RWPE1 (cell line): Measurements from ENCODE around the gene ZNF598.

Source experiments
- CTCF ChIA-PET: fragments of 350-600 bp; sonication (Branson Sonifier 250); formaldehyde crosslinking; extraction: SDS; loops from one replicate; lab custom pipeline; 2021; lab: Yijun Ruan, JAX
- POLR2A ChIA-PET: fragments of 400-600 bp; formaldehyde crosslinking; extraction: SDS; loops from one replicate; lab custom pipeline; 2020; ENCODE audit warnings: antibody characterized with exemption; ENCODE audit not compliant: low non-redundant PET; lab: Yijun Ruan, JAX
- DNase-seq: peaks from one replicate; pipeline ENCODE4 v3.0.0; 2012; ENCODE audit warnings: low spot score
- H3K27ac ChIP-seq: fragments of 450-650 bp; 2 replicates; pipeline ENCODE4 v1.5.1; 2017
- TF ChIP-seq, protein P1 (sequence below): fragments of 450-650 bp; conservative IDR thresholded peaks from 2 replicates; pipeline ENCODE4 v1.5.1; 2017; ENCODE audit warnings: low read depth, mild to moderate bottlenecking

ZNF598 gene

DNA sequence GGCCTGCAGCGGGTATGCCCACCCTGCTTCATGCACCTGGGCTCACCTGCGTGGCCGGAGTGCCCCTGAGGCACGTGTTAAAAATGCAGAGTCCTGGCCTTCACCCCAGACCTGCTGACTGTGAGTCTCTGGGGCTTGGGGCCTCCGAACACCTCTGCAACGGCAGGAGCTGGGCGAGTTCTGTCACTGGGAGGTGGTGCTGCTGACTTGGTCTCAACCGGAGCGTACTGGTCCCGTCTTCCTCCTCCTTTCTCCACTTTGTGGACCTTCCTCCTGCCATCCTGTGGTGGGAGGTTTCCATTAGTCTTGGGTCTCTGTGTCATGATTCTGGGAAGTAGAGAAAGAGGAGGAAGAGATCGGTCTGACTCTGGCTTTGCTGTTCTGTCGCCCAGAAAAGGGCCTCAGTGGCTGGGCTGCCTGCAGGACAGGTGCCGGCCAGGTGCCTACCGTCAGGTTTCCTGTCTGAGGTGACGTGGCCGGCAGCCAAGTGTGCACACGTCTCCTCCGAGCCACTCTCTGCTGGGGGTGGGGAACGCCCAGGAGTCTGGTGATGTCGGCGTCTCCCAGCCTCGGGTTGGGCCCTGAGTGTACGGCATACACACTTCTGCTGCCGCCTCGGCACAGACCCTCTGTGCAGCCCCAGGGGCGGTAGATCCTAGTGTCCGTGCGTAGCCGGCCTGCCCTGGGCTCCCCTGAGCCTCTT lies 45.1 kb upstream of the ZNF598 start:
- no peak for DNase-seq
- ChIA-PET POLR2A (no interaction called here), CTCF (interaction anchor here (0.6 to 1.4 kb wide), 3 partner anchors 32 to 670 kb away, joined by 3 to 4 read pairs (median 3); no protein-coding TSS in a partner anchor)
- TF ChIP-seq, protein P1, sequence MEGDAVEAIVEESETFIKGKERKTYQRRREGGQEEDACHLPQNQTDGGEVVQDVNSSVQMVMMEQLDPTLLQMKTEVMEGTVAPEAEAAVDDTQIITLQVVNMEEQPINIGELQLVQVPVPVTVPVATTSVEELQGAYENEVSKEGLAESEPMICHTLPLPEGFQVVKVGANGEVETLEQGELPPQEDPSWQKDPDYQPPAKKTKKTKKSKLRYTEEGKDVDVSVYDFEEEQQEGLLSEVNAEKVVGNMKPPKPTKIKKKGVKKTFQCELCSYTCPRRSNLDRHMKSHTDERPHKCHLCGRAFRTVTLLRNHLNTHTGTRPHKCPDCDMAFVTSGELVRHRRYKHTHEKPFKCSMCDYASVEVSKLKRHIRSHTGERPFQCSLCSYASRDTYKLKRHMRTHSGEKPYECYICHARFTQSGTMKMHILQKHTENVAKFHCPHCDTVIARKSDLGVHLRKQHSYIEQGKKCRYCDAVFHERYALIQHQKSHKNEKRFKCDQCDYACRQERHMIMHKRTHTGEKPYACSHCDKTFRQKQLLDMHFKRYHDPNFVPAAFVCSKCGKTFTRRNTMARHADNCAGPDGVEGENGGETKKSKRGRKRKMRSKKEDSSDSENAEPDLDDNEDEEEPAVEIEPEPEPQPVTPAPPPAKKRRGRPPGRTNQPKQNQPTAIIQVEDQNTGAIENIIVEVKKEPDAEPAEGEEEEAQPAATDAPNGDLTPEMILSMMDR = no peak
- H3K27ac ChIP-seq = peak overlapping the region; percentile 11; the same call in 1 of the 2 replicates

DNA sequence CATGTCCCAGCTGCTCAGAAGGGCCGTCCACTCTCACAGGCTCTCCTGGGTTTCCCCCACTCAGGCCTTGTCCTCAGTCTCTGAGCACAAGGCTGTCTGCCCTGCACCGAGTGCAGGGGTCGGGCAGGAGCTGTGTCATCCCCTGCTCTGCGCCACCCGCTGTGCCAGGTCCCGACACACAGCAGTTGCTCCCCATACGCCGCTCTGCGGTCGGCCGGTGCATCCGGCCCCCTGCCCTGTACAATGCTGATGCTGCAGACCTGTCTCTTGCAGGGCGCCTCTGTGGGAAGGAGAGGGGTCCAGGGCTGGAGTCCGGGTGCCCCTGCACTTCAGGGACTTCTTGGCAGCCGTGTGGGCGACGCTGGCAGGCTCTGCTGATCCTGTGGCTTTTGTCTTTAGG lies 44.3 kb upstream of the ZNF598 start:
- no peak overlapping the region for H3K27ac ChIP-seq
- TF ChIP-seq, protein P1 = no peak
- POLR2A ChIA-PET = no interaction called here
- DNase-seq = no peak
- CTCF ChIA-PET = no interaction called here

DNA sequence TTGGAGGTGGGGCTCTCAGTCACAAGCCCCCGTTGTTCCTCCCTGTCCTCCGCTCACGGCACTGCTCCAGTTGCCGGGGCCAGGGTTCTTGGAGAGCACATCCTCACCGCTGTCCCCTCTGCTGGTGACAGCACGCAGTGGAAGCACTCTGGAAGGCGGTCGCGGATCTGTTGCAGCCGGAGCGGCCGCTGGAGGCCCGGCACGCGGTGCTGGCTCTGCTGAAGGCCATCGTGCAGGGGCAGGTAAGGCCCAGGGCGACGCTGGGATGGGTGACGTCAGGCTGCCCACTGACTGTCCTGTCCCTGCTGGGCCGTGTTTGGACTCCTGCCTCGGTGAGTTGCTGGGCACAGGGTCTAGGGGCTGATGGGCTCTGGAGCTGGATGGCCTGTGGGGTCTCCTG lies 43.6 kb upstream of the ZNF598 start:
- DNase-seq = no peak
- TF ChIP-seq, protein P1 = no peak
- no peak overlapping the region for H3K27ac ChIP-seq
- ChIA-PET POLR2A (no interaction called here), CTCF (no interaction called here)

DNA sequence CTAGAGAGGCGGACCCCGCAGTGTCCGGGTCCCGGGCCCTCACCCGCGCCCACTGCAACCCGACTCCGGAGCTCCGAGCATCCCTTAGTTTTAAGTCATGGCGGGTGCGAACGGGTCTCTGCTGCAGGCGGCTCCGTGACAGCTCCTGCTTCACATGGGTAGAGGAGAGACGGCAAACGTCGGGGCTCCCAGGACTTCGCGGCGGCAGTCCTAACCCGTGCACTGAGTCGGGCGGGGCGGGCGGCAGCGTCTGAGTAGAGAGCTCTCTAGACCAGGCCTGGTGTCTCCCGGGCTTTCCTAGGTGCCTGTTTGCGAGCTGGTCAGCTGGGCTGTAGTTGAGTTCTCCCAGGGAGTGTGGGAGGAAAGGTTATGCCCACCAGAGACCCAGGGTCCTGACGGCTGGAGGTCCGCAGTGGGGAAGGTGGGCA lies 38.5 kb upstream of the ZNF598 start:
- TF ChIP-seq, protein P1 = no peak
- DNase-seq = no peak
- peak overlapping the region; percentile 79 for H3K27ac ChIP-seq
- ChIA-PET CTCF (interaction anchor here (0.6 to 1.5 kb wide), 5 partner anchors 13 to 93 kb away, joined by 3 to 7 read pairs (median 3); no protein-coding TSS in a partner anchor), POLR2A (interaction anchor here (1.2 kb wide), 1 partner anchor 39 kb away, joined by 3 read pairs; no protein-coding TSS in a partner anchor)

DNA sequence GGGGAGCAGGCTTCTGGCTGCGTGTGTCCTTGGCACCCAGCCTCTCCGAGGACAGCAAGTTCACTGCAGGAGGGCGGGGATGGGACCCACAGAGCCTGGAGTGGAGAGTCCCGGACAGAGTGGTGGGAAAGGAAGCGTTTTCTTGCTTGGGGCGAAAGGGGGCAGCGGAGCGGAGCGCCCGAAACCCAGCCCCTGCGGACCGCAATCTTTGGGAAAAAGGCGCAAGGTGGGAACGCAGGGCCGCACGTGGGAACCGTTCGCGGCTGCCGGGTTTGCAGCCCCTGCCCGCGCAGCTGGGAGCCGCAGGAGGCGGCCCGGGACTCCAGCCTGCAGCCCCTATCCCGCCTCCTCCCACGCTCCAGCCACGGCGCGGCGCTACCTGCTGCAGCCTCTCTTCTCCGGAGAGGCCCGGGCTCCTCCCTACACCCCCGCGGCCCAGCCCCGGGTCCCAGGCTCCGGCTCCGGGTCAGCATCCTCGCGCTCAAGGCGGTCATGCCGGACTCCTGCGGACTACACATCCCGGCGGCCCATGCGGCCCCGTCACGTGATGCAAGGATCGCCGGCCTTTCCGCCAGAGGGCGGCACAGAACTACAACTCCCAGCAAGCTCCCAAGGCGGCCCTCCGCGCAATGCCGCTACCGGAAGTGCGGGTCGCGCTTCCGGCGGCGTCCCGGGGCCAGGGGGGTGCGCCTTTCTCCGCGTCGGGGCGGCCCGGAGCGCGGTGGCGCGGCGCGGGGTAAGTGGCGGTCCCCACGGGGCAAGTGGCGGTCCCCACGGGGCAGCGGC lies 37.9 kb upstream of the ZNF598 start, which contains the start of the genes NTHL1 and TSC2:
TSS of gene NTHL1 (minus strand) at position 505 of the 786 bp plus-strand sequence. CDS start at position 494, 11 bp downstream.
TSS of gene TSC2 (plus strand) at position 656 of the 786 bp plus-strand sequence. CDS start 631 bp downstream, outside the sequence.
- POLR2A ChIA-PET = interaction anchor here (1.1 to 1.2 kb wide), 2 partner anchors 38 to 82 kb away, joined by 3 read pairs; partner anchors contain the start of gene RPS2
- TF ChIP-seq, protein P1 = no peak
- peak; percentile 90 for DNase-seq
- peak within 1 kb of the TSS; percentile 79 for H3K27ac ChIP-seq
- CTCF ChIA-PET = interaction anchor here (0.6 to 1.5 kb wide), 6 partner anchors 12 to 93 kb away, joined by 3 to 7 read pairs (median 3); no protein-coding TSS in a partner anchor

DNA sequence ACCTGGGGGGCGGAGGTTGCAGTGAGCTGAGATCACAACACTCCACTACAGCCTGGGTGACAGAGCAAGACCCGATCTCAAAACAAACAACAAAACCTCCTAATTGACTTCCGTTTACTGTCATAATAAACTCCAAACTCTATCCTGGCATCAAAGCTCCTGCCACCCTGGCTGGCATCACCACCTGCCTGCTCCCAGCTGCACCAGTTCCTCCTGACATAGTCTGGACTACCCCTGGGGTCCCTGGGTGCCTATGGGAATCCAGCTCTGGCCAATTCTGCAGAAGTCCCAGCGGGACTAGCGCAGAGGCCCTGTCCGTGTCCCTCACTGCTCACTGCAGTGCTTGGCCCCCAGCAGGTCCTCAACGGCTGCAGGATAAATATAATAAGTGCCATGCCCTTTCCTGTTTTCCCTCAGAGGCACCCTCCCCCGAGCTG lies 37.3 kb upstream of the ZNF598 start:
- ChIA-PET POLR2A (interaction anchor here (1.1 kb wide), 1 partner anchor 82 kb away, joined by 3 read pairs; the partner anchor contains the start of gene RPS2), CTCF (interaction anchor here (0.6 to 1.5 kb wide), 4 partner anchors 11 to 94 kb away, joined by 3 to 7 read pairs (median 4); no protein-coding TSS in a partner anchor)
- TF ChIP-seq, protein P1 = no peak
- peak overlapping the region; percentile 79 for H3K27ac ChIP-seq
- no peak for DNase-seq
